ENCODE results near the gene CPEB2.

The CPEB2 gene

GRCh38 chr4:15010038-15010585, 7.8 kb downstream of the CPEB2 start:
- DNase-seq: no peak

GRCh38 chr4:15011166-15011565, 8.9 kb downstream of the CPEB2 start:
- peak in 1 of 51 donors; percentile 2 for DNase-seq

- no peak for DNase-seq
These were observed 9.9 kb downstream of the CPEB2 start for GRCh38 chr4:15012017-15012788.

- DNase-seq: no peak
These were observed 11.3 kb downstream of the CPEB2 start for GRCh38 chr4:15013585-15013984.

GRCh38 chr4:15015170-15015569, 12.9 kb downstream of the CPEB2 start:
- DNase-seq: no peak

GRCh38 chr4:15018361-15018760, 16.1 kb downstream of the CPEB2 start:
- DNase-seq: no peak

- peak in 10 of 51 donors; percentile 2 to 58 (median 9) for DNase-seq
These were observed 18.4 kb downstream of the CPEB2 start for GRCh38 chr4:15020502-15021286.

- no peak for DNase-seq
These were observed 19.0 kb downstream of the CPEB2 start for GRCh38 chr4:15021311-15021710.

GRCh38 chr4:15021946-15022345, 19.7 kb downstream of the CPEB2 start:
- DNase-seq: no peak

- DNase-seq: no peak
These were observed 22.1 kb downstream of the CPEB2 start for GRCh38 chr4:15024386-15024785.

GRCh38 chr4:15025693-15026092, 23.4 kb downstream of the CPEB2 start:
- no peak for DNase-seq

- no peak for DNase-seq
These were observed 25.7 kb downstream of the CPEB2 start for GRCh38 chr4:15027921-15028435.

- DNase-seq: no peak
These were observed 28.9 kb downstream of the CPEB2 start for GRCh38 chr4:15031197-15031596.

GRCh38 chr4:15031993-15032675, 29.9 kb downstream of the CPEB2 start:
- DNase-seq: no peak

- DNase-seq: no peak
These were observed 31.9 kb downstream of the CPEB2 start for GRCh38 chr4:15034071-15034764.

- no peak for DNase-seq
These were observed 32.9 kb downstream of the CPEB2 start for GRCh38 chr4:15035159-15035558.

GRCh38 chr4:15037923-15038541, 35.8 kb downstream of the CPEB2 start:
- no peak for DNase-seq

- no peak for DNase-seq
These were observed 38.7 kb downstream of the CPEB2 start for GRCh38 chr4:15040916-15041463.

- DNase-seq: no peak
These were observed 40.4 kb downstream of the CPEB2 start for GRCh38 chr4:15042529-15043167.

GRCh38 chr4:15043226-15043625, 40.9 kb downstream of the CPEB2 start:
- peak in 4 of 51 donors; percentile 5 to 31 (median 16) for DNase-seq
